HepG2 (cell line): ENCODE data around the gene UBAP2L. TPM values are rescaled to one million over a fixed set of nuclear protein-coding genes. Genes with fewer than 3 reads are reported as not detected.

Experiments used
- ASH2L ChIP-seq: fragments of 300-600, 200-600 bp; sonication (generic); IDR thresholded peaks from 2 replicates; pipeline ENCODE4 v1.7.0; 2017; ENCODE audit warnings: low read depth, mild to moderate bottlenecking, moderate library complexity, mixed read lengths, low read length; ENCODE audit not compliant: insufficient read length
- DPF2 ChIP-seq: sonication (generic); formaldehyde crosslinking; IDR thresholded peaks from 2 replicates; pipeline ENCODE4 v1.4.0; 2020; ENCODE audit warnings: mild to moderate bottlenecking, low read depth, missing genetic modification reagents, borderline replicate concordance
- EP300 ChIP-seq, 3 experiments: sonication (generic) in 1 of 3; formaldehyde crosslinking in 1 of 3; IDR thresholded peaks; 2 replicates each; pipeline versions ENCODE4 v1.5.1 to v1.6.1; 2011 to 2020; ENCODE audit warnings: low read depth in 2 of 3, low read length in 2 of 3, borderline replicate concordance in 1 of 3, improper control_type of control experiment in 1 of 3, mild to moderate bottlenecking in 1 of 3, missing genetic modification reagents in 1 of 3, moderate library complexity in 1 of 3
- HOXD1 ChIP-seq: sonication (generic); formaldehyde crosslinking; IDR thresholded peaks from 2 replicates; pipeline ENCODE4 v1.5.0; 2020; ENCODE audit warnings: missing genetic modification reagents
- KAT7 ChIP-seq: IDR thresholded peaks from 2 replicates; pipeline ENCODE4 v1.6.1; 2018; ENCODE audit warnings: borderline replicate concordance, missing compliant biosample characterization
- KDM1A ChIP-seq: IDR thresholded peaks from 2 replicates; pipeline ENCODE4 v1.6.1; 2016; ENCODE audit warnings: missing compliant biosample characterization
- MAFF ChIP-seq: IDR thresholded peaks from 2 replicates; pipeline ENCODE4 v1.6.1; 2011; ENCODE audit warnings: low read depth, low read length, improper control_type of control experiment
- MTF2 ChIP-seq: sonication (generic); formaldehyde crosslinking; IDR thresholded peaks from 2 replicates; pipeline ENCODE4 v1.5.0; 2020; ENCODE audit warnings: missing genetic modification reagents, borderline replicate concordance
- PTBP1 ChIP-seq: fragments of 200-400 bp; formaldehyde crosslinking; IDR thresholded peaks from 2 replicates; pipeline ENCODE4 v1.6.1; 2018; ENCODE audit warnings: low read length, low read depth; ENCODE audit not compliant: poor library complexity, severe bottlenecking
- TEAD3 ChIP-seq: optimal IDR thresholded peaks from 2 replicates; pipeline ENCODE3; 2016; ENCODE audit warnings: borderline replicate concordance
- ZBTB21 ChIP-seq: sonication (generic); formaldehyde crosslinking; IDR thresholded peaks from 2 replicates; pipeline ENCODE4 v1.4.0; 2020; ENCODE audit warnings: missing genetic modification reagents
- ZC3H4 ChIP-seq: sonication (generic); formaldehyde crosslinking; IDR thresholded peaks from 2 replicates; pipeline ENCODE4 v1.4.0; 2020; ENCODE audit warnings: missing genetic modification reagents, borderline replicate concordance
- ZNF550 ChIP-seq: sonication (generic); formaldehyde crosslinking; IDR thresholded peaks from 2 replicates; pipeline ENCODE4 v1.4.0; 2020; ENCODE audit warnings: mild to moderate bottlenecking, missing genetic modification reagents, borderline replicate concordance
- ZNF607 ChIP-seq: sonication (generic); formaldehyde crosslinking; IDR thresholded peaks from 2 replicates; pipeline ENCODE4 v1.5.1; 2020; ENCODE audit warnings: missing genetic modification reagents, mild to moderate bottlenecking, borderline replicate concordance
- polyA plus RNA-seq, 8 experiments: library from polyadenylated mRNA; depleted of rRNA in 3 of 8; stranded (reverse) in 7 of 8; unstranded in 1 of 8; fragments of >200 nt; fragmentation: Illumina TruSeq in 4 of 8; extraction: Trizol in 4 of 8; gene quantifications; 2 replicates each; pipeline versions ENCODE4 v1.2.1 to v1.2.3, GENCODE V29; 2011 to 2016; ENCODE audit warnings: low read depth in 4 of 8, missing spikeins in 1 of 8, mixed read lengths in 1 of 8; ENCODE audit not compliant: insufficient read depth in 1 of 8
- total RNA-seq, 5 experiments: library from RNA; depleted of rRNA; stranded (reverse); fragments of >200 nt; fragmentation: Illumina TruSeq; extraction: Trizol; gene quantifications; 2 replicates each; pipeline ENCODE4 v1.2.3, GENCODE V29; 2016; ENCODE audit warnings: low read depth in 1 of 5
- TF ChIP-seq, protein P1 (sequence below): sonication (generic); formaldehyde crosslinking; IDR thresholded peaks from 2 replicates; pipeline ENCODE4 v1.4.0; 2020; ENCODE audit warnings: mild to moderate bottlenecking, missing genetic modification reagents
- TF ChIP-seq, protein P2 (sequence below): sonication (generic); formaldehyde crosslinking; IDR thresholded peaks from 2 replicates; pipeline ENCODE4 v1.4.0; 2020; ENCODE audit warnings: mild to moderate bottlenecking, missing genetic modification reagents
- TF ChIP-seq, protein P3 (sequence below): sonication (generic); formaldehyde crosslinking; IDR thresholded peaks from 2 replicates; pipeline ENCODE4 v1.4.0; 2020; ENCODE audit warnings: missing genetic modification reagents
- TF ChIP-seq, protein P4 (sequence below): sonication (generic); formaldehyde crosslinking; IDR thresholded peaks from 2 replicates; pipeline ENCODE4; 2020; ENCODE audit warnings: missing genetic modification reagents, mild to moderate bottlenecking, borderline replicate concordance

Gene UBAP2L
- total and polyA plus RNA-seq, 2 of the 13 experiments (the other 11 are each of a cell fraction or from before 2014, with no cell fraction given), result 74.2 to 159 TPM

DNA sequence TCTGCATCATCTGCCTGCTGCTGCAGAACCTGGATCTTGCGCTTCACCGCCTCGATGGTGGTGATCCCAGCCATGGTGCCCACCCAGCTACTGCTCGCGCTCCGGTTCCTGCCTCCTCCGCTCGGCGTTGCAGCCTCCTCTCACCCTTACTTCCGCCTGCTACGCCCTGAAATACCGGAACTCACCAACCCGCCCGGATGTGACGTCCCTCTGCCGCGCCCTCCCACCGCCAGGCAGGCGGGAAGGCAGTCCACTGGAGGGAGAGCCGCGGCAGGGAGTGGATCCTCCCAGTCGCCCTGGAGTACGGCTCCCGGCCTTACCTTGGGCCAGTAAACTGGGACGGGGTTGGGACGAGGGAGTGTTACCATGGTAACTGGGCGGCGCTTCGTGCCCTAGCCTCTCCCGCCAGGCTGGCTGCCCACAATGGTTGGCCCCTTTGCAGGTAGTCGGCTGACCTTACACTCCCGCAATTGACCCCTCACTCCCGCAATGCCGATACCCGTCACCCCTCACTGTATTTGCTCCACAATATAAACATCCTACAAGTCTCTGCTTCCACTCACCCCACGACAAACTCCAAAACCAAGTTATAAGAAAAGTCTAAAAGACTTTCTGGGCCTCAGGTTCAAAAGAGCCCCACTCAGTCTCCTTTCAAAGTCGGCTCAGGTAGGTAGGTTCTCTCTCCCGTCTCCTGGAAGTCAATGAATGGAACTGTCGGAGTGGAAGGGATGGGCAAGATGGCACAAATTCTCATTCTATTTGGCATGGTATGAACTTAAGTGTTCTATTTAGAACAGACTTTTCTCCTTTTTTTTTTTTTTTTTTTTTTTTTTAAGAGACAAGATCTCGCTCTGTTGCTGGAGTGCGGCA, 37.5 kb upstream of the UBAP2L start (continued):
- TF ChIP-seq, protein P1, sequence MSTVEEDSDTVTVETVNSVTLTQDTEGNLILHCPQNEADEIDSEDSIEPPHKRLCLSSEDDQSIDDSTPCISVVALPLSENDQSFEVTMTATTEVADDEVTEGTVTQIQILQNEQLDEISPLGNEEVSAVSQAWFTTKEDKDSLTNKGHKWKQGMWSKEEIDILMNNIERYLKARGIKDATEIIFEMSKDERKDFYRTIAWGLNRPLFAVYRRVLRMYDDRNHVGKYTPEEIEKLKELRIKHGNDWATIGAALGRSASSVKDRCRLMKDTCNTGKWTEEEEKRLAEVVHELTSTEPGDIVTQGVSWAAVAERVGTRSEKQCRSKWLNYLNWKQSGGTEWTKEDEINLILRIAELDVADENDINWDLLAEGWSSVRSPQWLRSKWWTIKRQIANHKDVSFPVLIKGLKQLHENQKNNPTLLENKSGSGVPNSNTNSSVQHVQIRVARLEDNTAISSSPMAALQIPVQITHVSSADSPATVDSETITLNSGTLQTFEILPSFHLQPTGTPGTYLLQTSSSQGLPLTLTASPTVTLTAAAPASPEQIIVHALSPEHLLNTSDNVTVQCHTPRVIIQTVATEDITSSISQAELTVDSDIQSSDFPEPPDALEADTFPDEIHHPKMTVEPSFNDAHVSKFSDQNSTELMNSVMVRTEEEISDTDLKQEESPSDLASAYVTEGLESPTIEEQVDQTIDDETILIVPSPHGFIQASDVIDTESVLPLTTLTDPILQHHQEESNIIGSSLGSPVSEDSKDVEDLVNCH (CRISPR knock-in tag), result no peak
- peak; percentile 55 for TF ChIP-seq ASH2L
- TF ChIP-seq EP300 (IDR thresholded peaks at IDR 0.05; ENCODE audit: low read depth in 2 of 2, low read length in 2 of 2), result peak in 1 of 2 experiments; percentile 15; a peak in 1 of 4 replicates
- 0 out of 2 replicates have a peak, but pooled peaks have one; percentile 16 for TF ChIP-seq EP300 (CRISPR knock-in tag; IDR thresholded peaks at IDR 0.05; ENCODE audit: borderline replicate concordance)
- TF ChIP-seq MTF2 (CRISPR knock-in tag), result no peak
- no peak for TF ChIP-seq KDM1A (CRISPR knock-in tag)
- TF ChIP-seq, protein P2, sequence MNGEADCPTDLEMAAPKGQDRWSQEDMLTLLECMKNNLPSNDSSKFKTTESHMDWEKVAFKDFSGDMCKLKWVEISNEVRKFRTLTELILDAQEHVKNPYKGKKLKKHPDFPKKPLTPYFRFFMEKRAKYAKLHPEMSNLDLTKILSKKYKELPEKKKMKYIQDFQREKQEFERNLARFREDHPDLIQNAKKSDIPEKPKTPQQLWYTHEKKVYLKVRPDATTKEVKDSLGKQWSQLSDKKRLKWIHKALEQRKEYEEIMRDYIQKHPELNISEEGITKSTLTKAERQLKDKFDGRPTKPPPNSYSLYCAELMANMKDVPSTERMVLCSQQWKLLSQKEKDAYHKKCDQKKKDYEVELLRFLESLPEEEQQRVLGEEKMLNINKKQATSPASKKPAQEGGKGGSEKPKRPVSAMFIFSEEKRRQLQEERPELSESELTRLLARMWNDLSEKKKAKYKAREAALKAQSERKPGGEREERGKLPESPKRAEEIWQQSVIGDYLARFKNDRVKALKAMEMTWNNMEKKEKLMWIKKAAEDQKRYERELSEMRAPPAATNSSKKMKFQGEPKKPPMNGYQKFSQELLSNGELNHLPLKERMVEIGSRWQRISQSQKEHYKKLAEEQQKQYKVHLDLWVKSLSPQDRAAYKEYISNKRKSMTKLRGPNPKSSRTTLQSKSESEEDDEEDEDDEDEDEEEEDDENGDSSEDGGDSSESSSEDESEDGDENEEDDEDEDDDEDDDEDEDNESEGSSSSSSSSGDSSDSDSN (CRISPR knock-in tag), result peak; percentile 76
- TF ChIP-seq PTBP1, result no peak
- no peak for TF ChIP-seq MAFF
- no peak; the same call in 1 of the 2 replicates for TF ChIP-seq ZNF550 (CRISPR knock-in tag)
- peak; percentile 70; the same call in 1 of the 2 replicates for TF ChIP-seq HOXD1 (CRISPR knock-in tag)
- TF ChIP-seq ZBTB21 (CRISPR knock-in tag), result peak; percentile 53; the same call in 1 of the 2 replicates
- TF ChIP-seq ZC3H4 (CRISPR knock-in tag), result no peak
- TF ChIP-seq, protein P3, sequence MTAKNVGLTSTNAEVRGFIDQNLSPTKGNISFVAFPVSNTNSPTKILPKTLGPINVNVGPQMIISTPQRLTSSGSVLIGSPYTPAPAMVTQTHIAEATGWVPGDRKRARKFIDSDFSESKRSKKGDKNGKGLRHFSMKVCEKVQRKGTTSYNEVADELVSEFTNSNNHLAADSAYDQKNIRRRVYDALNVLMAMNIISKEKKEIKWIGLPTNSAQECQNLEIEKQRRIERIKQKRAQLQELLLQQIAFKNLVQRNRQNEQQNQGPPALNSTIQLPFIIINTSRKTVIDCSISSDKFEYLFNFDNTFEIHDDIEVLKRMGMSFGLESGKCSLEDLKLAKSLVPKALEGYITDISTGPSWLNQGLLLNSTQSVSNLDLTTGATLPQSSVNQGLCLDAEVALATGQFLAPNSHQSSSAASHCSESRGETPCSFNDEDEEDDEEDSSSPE (CRISPR knock-in tag), result peak; percentile 100
- TF ChIP-seq, protein P4, sequence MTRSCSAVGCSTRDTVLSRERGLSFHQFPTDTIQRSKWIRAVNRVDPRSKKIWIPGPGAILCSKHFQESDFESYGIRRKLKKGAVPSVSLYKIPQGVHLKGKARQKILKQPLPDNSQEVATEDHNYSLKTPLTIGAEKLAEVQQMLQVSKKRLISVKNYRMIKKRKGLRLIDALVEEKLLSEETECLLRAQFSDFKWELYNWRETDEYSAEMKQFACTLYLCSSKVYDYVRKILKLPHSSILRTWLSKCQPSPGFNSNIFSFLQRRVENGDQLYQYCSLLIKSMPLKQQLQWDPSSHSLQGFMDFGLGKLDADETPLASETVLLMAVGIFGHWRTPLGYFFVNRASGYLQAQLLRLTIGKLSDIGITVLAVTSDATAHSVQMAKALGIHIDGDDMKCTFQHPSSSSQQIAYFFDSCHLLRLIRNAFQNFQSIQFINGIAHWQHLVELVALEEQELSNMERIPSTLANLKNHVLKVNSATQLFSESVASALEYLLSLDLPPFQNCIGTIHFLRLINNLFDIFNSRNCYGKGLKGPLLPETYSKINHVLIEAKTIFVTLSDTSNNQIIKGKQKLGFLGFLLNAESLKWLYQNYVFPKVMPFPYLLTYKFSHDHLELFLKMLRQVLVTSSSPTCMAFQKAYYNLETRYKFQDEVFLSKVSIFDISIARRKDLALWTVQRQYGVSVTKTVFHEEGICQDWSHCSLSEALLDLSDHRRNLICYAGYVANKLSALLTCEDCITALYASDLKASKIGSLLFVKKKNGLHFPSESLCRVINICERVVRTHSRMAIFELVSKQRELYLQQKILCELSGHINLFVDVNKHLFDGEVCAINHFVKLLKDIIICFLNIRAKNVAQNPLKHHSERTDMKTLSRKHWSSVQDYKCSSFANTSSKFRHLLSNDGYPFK (CRISPR knock-in tag), result peak; percentile 98
- no peak for TF ChIP-seq DPF2 (CRISPR knock-in tag)
- peak; percentile 93 for TF ChIP-seq TEAD3 (CRISPR knock-in tag)
- peak; percentile 78; the same call in 1 of the 2 replicates for TF ChIP-seq KAT7
- peak; percentile 58; the same call in 1 of the 2 replicates for TF ChIP-seq ZNF607 (CRISPR knock-in tag)
